Measurements from ENCODE around the gene AFF1. TPM values are rescaled to one million over a fixed set of nuclear protein-coding genes. Genes with fewer than 3 reads are reported as not detected.
A peak's percentile ranks its signal among the peaks of the same experiment; 100 is the strongest.

AFF1 gene
- total and polyA plus RNA-seq, 5 donors = 63.4 to 86.6 (median 83.1) TPM

- WGBS = 84% methylated on average over 4 of the region's 4 CpGs
- H3K27me3 ChIP-seq (ENCODE audit: control insufficient read depth, insufficient read depth) = no peaks in the 10 kb centered on the region
- intact Hi-C loops (cut with DNase I) = loop anchor here in 1 of 4 donors (5.0 kb wide), 1 partner anchor 36 kb away; no protein-coding TSS in a partner anchor
Observed at GRCh38 chr4:87042986-87043820, 108.4 kb downstream of the AFF1 start.

GRCh38 chr4:87044511-87045233 is 109.9 kb downstream of the AFF1 start:
- Histone ChIP-seq H3K4me3 (ENCODE audit: low read length) (peak overlapping the region; percentile 33), H3K27me3 (ENCODE audit: control insufficient read depth, insufficient read depth) (no peaks in the 10 kb centered on the region), H3K4me1 (ENCODE audit: control insufficient read depth, insufficient read depth, low read length) (peaks cover 34% of the 10 kb centered on the region), H3K27ac (ENCODE audit: low read length) (peak overlapping the region; percentile 98), H3K9me3 (ENCODE audit: control insufficient read depth, low read length) (no peaks in the 10 kb centered on the region)
- 10% methylated on average over 6 of the region's 6 CpGs for WGBS
- peak; percentile 36 to 74 for ATAC-seq
- no peak for DNase-seq
- intact Hi-C loops (cut with DNase I) = loop anchor here in 1 of 4 donors (5.0 kb wide), 1 partner anchor 37 kb away; no protein-coding TSS in a partner anchor

More at GRCh38 chr4:87042986-87043820, 108.4 kb downstream of the AFF1 start:
- Histone ChIP-seq H3K9me3 (ENCODE audit: control insufficient read depth, low read length) (no peaks in the 10 kb centered on the region), H3K4me3 (ENCODE audit: low read length) (no peak overlapping the region), H3K27ac (ENCODE audit: low read length) (peak overlapping the region; percentile 33), H3K4me1 (ENCODE audit: control insufficient read depth, insufficient read depth, low read length) (peaks cover 39% of the 10 kb centered on the region)
- no peak for ATAC-seq
- DNase-seq = no peak

- 17% methylated on average over 6 of the region's 6 CpGs for WGBS
- Histone ChIP-seq H3K4me1 (ENCODE audit: control insufficient read depth, insufficient read depth, low read length) (peaks cover 30% of the 10 kb centered on the region), H3K27me3 (ENCODE audit: control insufficient read depth, insufficient read depth) (no peaks in the 10 kb centered on the region), H3K4me3 (ENCODE audit: low read length) (peak overlapping the region; percentile 33), H3K27ac (ENCODE audit: low read length) (peak overlapping the region; percentile 98), H3K9me3 (ENCODE audit: control insufficient read depth, low read length) (no peaks in the 10 kb centered on the region)
- ATAC-seq (no peak), DNase-seq (no peak)
- intact Hi-C loops (cut with DNase I) = no loop called here
Observed at GRCh38 chr4:87045234-87045558, 110.4 kb downstream of the AFF1 start.

- 23% methylated on average over 3 of the region's 3 CpGs for WGBS
- Histone ChIP-seq H3K4me1 (ENCODE audit: control insufficient read depth, insufficient read depth, low read length) (peaks cover 28% of the 10 kb centered on the region), H3K4me3 (ENCODE audit: low read length) (peak overlapping the region; percentile 33), H3K27ac (ENCODE audit: low read length) (peak overlapping the region; percentile 94), H3K27me3 (ENCODE audit: control insufficient read depth, insufficient read depth) (no peaks in the 10 kb centered on the region), H3K9me3 (ENCODE audit: control insufficient read depth, low read length) (no peaks in the 10 kb centered on the region)
- ATAC-seq = peak in 1 of 2 donors; percentile 8
- intact Hi-C loops (cut with DNase I) = no loop called here
- no peak for DNase-seq
Observed at GRCh38 chr4:87045659-87046058, 110.8 kb downstream of the AFF1 start.

- H3K9me3 ChIP-seq (ENCODE audit: control insufficient read depth, low read length) = no peaks in the 10 kb centered on the region
- peaks cover 24% of the 10 kb centered on the region for H3K4me1 ChIP-seq (ENCODE audit: control insufficient read depth, insufficient read depth, low read length)
- H3K4me3 ChIP-seq (ENCODE audit: low read length) = no peak overlapping the region
- DNase-seq = no peak
- intact Hi-C loops (cut with DNase I) = no loop called here
- no peaks in the 10 kb centered on the region for H3K27me3 ChIP-seq (ENCODE audit: control insufficient read depth, insufficient read depth)
- WGBS = 38% methylated on average over 4 of the region's 4 CpGs
- peak overlapping the region; percentile 94 for H3K27ac ChIP-seq (ENCODE audit: low read length)
- peak in 1 of 2 donors; percentile 19 for ATAC-seq
Observed at GRCh38 chr4:87046121-87046551, 111.3 kb downstream of the AFF1 start.

- no peak overlapping the region for H3K27ac ChIP-seq (ENCODE audit: low read length)
- no peaks in the 10 kb centered on the region for H3K27me3 ChIP-seq (ENCODE audit: control insufficient read depth, insufficient read depth)
- WGBS = 83% methylated on average over 11 of the region's 11 CpGs
- H3K4me3 ChIP-seq (ENCODE audit: low read length) = no peak overlapping the region
- no peaks in the 10 kb centered on the region for H3K9me3 ChIP-seq (ENCODE audit: control insufficient read depth, low read length)
- no peak for DNase-seq
- intact Hi-C loops (cut with DNase I) = no loop called here
- peaks cover 24% of the 10 kb centered on the region for H3K4me1 ChIP-seq (ENCODE audit: control insufficient read depth, insufficient read depth, low read length)
- ATAC-seq = no peak
Observed at GRCh38 chr4:87047281-87047798, 112.5 kb downstream of the AFF1 start.

GRCh38 chr4:87049508-87049907 is 114.7 kb downstream of the AFF1 start:
- no peak for DNase-seq
- WGBS = 80% methylated on average over 9 of the region's 9 CpGs
- peaks cover 29% of the 10 kb centered on the region for H3K4me1 ChIP-seq (ENCODE audit: control insufficient read depth, insufficient read depth, low read length)

GRCh38 chr4:87050596-87050995 is 115.8 kb downstream of the AFF1 start:
- H3K4me1 ChIP-seq (ENCODE audit: control insufficient read depth, insufficient read depth, low read length) = peaks cover 30% of the 10 kb centered on the region
- no peak overlapping the region for H3K4me3 ChIP-seq (ENCODE audit: low read length)
- no peaks in the 10 kb centered on the region for H3K27me3 ChIP-seq (ENCODE audit: control insufficient read depth, insufficient read depth)
- peak; percentile 73 for ATAC-seq
- intact Hi-C loops (cut with DNase I) = loop anchor here in 1 of 4 donors (10.0 kb wide), 1 partner anchor 46 kb away; no protein-coding TSS in a partner anchor
- peak; percentile 81 to 91 (median 84) for DNase-seq
- WGBS = 52% methylated on average over 12 of the region's 12 CpGs
- H3K9me3 ChIP-seq (ENCODE audit: control insufficient read depth, low read length) = no peaks in the 10 kb centered on the region
- H3K27ac ChIP-seq (ENCODE audit: low read length) = peak overlapping the region; percentile 32

More at GRCh38 chr4:87049508-87049907, 114.7 kb downstream of the AFF1 start:
- Histone ChIP-seq H3K9me3 (ENCODE audit: control insufficient read depth, low read length) (no peaks in the 10 kb centered on the region), H3K27ac (ENCODE audit: low read length) (no peak overlapping the region), H3K4me3 (ENCODE audit: low read length) (no peak overlapping the region), H3K27me3 (ENCODE audit: control insufficient read depth, insufficient read depth) (no peaks in the 10 kb centered on the region)
- intact Hi-C loops (cut with DNase I) = no loop called here
- no peak for ATAC-seq

GRCh38 chr4:87051121-87051713 is 116.4 kb downstream of the AFF1 start:
- WGBS = 66% methylated on average over 10 of the region's 10 CpGs
- no peaks in the 10 kb centered on the region for H3K9me3 ChIP-seq (ENCODE audit: control insufficient read depth, low read length)
- DNase-seq = peak in 1 of 3 donors; percentile 53
- no peaks in the 10 kb centered on the region for H3K27me3 ChIP-seq (ENCODE audit: control insufficient read depth, insufficient read depth)
- H3K4me1 ChIP-seq (ENCODE audit: control insufficient read depth, insufficient read depth, low read length) = peaks cover 25% of the 10 kb centered on the region
- peak overlapping the region; percentile 61 for H3K27ac ChIP-seq (ENCODE audit: low read length)
- no peak overlapping the region for H3K4me3 ChIP-seq (ENCODE audit: low read length)
- intact Hi-C loops (cut with DNase I) = loop anchor here in 1 of 4 donors (10.0 kb wide), 1 partner anchor 46 kb away; no protein-coding TSS in a partner anchor
- peak; percentile 24 to 62 for ATAC-seq

GRCh38 chr4:87052615-87053014 is 117.8 kb downstream of the AFF1 start:
- intact Hi-C loops (cut with DNase I) = loop anchor here in 1 of 4 donors (10.0 kb wide), 1 partner anchor 48 kb away; no protein-coding TSS in a partner anchor
- WGBS = 84% methylated on average over 4 of the region's 4 CpGs
- Histone ChIP-seq H3K27ac (ENCODE audit: low read length) (no peak overlapping the region), H3K4me1 (ENCODE audit: control insufficient read depth, insufficient read depth, low read length) (peaks cover 27% of the 10 kb centered on the region), H3K4me3 (ENCODE audit: low read length) (no peak overlapping the region), H3K27me3 (ENCODE audit: control insufficient read depth, insufficient read depth) (no peaks in the 10 kb centered on the region), H3K9me3 (ENCODE audit: control insufficient read depth, low read length) (no peaks in the 10 kb centered on the region)
- ATAC-seq (no peak), DNase-seq (no peak)

Data from right cardiac atrium (tissue), 5 donors.